Activated CD4-positive, alpha-beta T cell treated with anti-CD3 and anti-CD28 coated beads for 36 hours (primary cell): ENCODE results near the gene RFPL2. TPM values are rescaled to one million over a fixed set of nuclear protein-coding genes. Genes with fewer than 3 reads are reported as not detected.

Source experiments
- ATAC-seq: fragments of 200-7000 bp; cut with Tn5 transposase; one replicate; pipeline ENCODE4 v1.10.0; 2021; ENCODE audit warnings: mild to moderate bottlenecking, moderate library complexity
- CTCF ChIA-PET: fragments of 350-600 bp; sonication (Branson Sonifier 250); formaldehyde crosslinking; loops from one replicate; lab custom pipeline; 2021; ENCODE audit warnings: antibody characterized with exemption; lab: Charles Lee
- POLR2A ChIA-PET: fragments of 350-600 bp; sonication (Branson Sonifier 250); formaldehyde crosslinking; loops from one replicate; lab custom pipeline; 2021; ENCODE audit warnings: antibody characterized with exemption, inconsistent platforms; lab: Charles Lee
- DNase-seq: peaks from one replicate; pipeline ENCODE4 v3.0.0-alpha.2; 2020
- H3K27ac Mint-ChIP-seq: one replicate; pipeline ENCODE4 v1.8.0; 2021; ENCODE audit warnings: mixed read lengths
- H3K27me3 Mint-ChIP-seq: one replicate; pipeline ENCODE4 v1.8.0; 2021; ENCODE audit warnings: mixed read lengths
- H3K36me3 Mint-ChIP-seq: one replicate; pipeline ENCODE4 v1.8.0; 2021; ENCODE audit warnings: low read depth, mixed read lengths
- H3K4me1 Mint-ChIP-seq: one replicate; pipeline ENCODE4 v1.8.0; 2021; ENCODE audit warnings: mixed read lengths
- H3K4me3 Mint-ChIP-seq: one replicate; pipeline ENCODE4 v1.8.0; 2021; ENCODE audit warnings: mild to moderate bottlenecking, moderate library complexity, mixed read lengths
- H3K9me3 Mint-ChIP-seq: one replicate; pipeline ENCODE4 v1.8.0; 2021; ENCODE audit warnings: low read depth, mixed read lengths
- intact Hi-C, 2 experiments: fragments of 100-400 bp; cut with DNase I in 1 of 2; cut with micrococcal nuclease in 1 of 2; formaldehyde crosslinking; loops; one replicate each; pipeline versions ENCODE4 v1.14.2 to v1.15.1; 2022 to 2024; cut with DNase I, micrococcal nuclease
- total RNA-seq, 2 experiments: library from RNA; stranded (reverse); gene quantifications; one replicate each; pipeline ENCODE4 v1.2.3, GENCODE V29; 2021

Gene RFPL2
- total RNA-seq, 2 experiments from 2014 or later = not detected

DNA sequence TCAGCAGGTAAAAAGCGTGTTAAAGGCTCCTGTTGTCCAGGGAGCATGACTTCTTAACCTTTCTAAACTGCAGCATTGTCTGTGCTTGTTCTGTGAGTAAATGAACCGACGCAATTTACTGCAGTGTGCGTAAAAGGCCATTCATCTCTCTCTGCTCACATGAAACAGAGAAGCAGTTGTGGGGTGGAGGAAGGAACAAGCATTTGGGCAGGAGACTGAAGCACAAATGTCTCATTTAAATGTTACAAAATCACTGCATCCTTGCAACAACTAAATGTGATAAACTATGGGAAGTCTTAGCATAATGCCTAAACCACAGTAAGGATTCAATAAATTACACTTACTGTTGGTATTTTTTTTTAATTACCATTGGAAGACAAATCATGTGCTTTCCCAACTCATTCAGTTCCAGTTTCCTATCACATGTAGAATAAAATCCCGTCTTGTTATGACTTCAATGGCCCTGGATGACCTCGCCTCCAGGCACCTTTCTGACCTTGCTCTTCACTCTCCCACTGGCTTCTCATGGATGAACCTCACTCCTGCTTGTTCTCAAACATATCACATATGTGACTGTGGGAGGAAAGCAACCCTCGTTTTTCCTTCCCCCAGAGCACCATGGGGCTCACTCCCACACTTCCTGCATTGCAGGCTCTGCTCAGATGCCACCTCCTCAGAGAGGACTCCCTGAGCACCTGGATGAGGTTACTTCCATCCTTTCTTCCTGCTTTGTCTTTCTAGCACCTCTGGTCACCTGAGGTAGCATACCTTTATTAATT is 21.6 kb upstream of the RFPL2 start:
- DNase-seq (no peak), ATAC-seq (no peak)
- POLR2A ChIA-PET = no interaction called here
- Mint-ChIP-seq H3K27me3 (peaks cover 9% of the 10 kb centered on the region), H3K27ac (no peak overlapping the region), H3K9me3 (no peaks in the 10 kb centered on the region), H3K4me1 (no peaks in the 10 kb centered on the region), H3K4me3 (no peak overlapping the region), H3K36me3 (no peaks in the 10 kb centered on the region)
- intact Hi-C loops = no loop called here
- CTCF ChIA-PET = interaction anchor here (1.0 kb wide), 1 partner anchor 8 kb away, joined by 3 read pairs; no protein-coding TSS in a partner anchor

DNA sequence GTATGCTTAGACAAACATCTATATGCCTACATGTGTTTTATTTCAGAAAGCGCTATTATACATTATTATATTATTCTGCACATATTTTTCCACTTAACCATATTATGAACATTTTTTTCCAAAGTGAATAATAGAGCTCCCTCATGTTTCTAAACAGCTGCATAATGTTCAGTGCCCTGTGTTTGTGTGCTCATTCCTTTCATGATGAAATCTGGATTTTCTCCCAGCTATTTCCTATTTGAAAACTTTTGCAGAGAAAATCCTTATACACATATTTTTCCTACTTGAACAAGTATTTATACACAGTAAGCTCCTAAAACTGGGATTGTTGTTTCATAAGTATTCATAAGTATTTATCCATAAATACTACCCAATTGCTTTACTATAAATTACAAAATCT is 18.1 kb upstream of the RFPL2 start:
- ChIA-PET CTCF (no interaction called here), POLR2A (no interaction called here)
- Mint-ChIP-seq H3K36me3 (no peaks in the 10 kb centered on the region), H3K4me1 (no peaks in the 10 kb centered on the region), H3K4me3 (no peak overlapping the region), H3K27ac (no peak overlapping the region), H3K9me3 (no peaks in the 10 kb centered on the region), H3K27me3 (peaks cover 6% of the 10 kb centered on the region)
- DNase-seq (no peak), ATAC-seq (no peak)
- intact Hi-C loops = no loop called here

DNA sequence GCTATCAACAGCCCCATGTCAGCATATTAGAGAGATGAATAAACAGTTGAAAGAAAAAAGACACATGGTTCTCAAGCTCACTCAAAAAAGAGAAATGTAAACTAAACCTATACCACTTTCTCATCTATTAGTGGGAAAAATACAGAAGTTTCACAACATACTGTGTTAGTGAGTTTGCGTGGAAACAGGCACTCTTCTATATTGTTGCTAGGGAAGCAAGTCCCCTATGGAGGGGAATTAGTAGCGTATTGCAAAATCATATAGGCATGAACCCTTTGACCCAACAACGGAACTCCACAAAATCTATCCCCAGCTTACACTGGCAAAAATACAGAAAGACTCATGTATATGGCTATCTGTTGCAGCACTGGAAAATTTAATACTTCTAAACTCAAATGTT is 14.2 kb upstream of the RFPL2 start:
- H3K27me3 Mint-ChIP-seq = peaks cover 6% of the 10 kb centered on the region
- H3K4me3 Mint-ChIP-seq = no peak overlapping the region
- no peaks in the 10 kb centered on the region for H3K9me3 Mint-ChIP-seq
- no peak overlapping the region for H3K27ac Mint-ChIP-seq
- intact Hi-C loops = no loop called here
- H3K36me3 Mint-ChIP-seq = no peaks in the 10 kb centered on the region
- ATAC-seq (no peak), DNase-seq (no peak)
- ChIA-PET POLR2A (no interaction called here), CTCF (interaction anchor here (0.6 to 1.4 kb wide), 3 partner anchors 8 to 47 kb away, joined by 3 read pairs; no protein-coding TSS in a partner anchor)
- no peaks in the 10 kb centered on the region for H3K4me1 Mint-ChIP-seq

DNA sequence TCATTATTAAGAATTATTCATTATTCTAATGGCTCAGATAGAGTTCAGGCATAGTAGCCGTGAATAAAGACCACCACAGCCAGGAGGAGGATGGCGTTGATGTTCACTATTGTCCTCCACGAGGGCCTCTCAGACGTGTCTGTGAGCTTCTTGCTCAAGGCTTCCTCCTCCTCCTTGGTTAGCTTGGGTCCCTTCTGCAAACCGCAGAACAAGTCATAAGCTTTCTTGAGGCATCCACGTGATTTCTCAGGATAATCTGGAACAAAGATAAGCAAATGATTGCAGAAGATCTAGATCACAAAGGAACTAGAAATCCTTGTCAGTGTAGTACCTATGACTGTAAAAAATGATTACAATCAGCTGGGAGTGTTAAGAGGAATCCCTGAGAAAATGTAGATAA is 13.6 kb upstream of the RFPL2 start:
- peaks cover 6% of the 10 kb centered on the region for H3K27me3 Mint-ChIP-seq
- no peaks in the 10 kb centered on the region for H3K9me3 Mint-ChIP-seq
- ATAC-seq (no peak), DNase-seq (no peak)
- H3K27ac Mint-ChIP-seq = no peak overlapping the region
- ChIA-PET POLR2A (no interaction called here), CTCF (interaction anchor here (0.6 to 1.4 kb wide), 2 partner anchors 9 to 16 kb away, joined by 3 read pairs; no protein-coding TSS in a partner anchor)
- no peaks in the 10 kb centered on the region for H3K36me3 Mint-ChIP-seq
- no peaks in the 10 kb centered on the region for H3K4me1 Mint-ChIP-seq
- no peak overlapping the region for H3K4me3 Mint-ChIP-seq
- intact Hi-C loops = no loop called here

DNA sequence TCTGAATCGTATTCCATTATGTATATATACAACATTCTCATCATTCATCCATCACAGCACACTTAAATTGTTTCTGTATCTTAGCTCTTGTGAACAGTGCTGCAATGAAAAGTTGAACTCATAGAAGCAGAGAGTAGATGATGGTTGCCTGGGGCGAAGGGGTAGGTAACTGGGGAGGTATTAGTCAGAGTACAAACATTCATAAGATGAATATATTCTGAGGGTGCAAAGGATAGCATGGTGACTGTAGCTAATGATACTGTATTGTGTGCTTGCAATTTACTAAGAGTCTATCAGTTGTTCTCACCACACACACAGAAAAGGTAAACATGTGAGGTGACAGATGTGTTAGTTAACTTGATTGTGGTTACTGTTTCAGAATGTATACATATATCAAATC is 12.6 kb upstream of the RFPL2 start:
- H3K27me3 Mint-ChIP-seq = peaks cover 6% of the 10 kb centered on the region
- H3K4me1 Mint-ChIP-seq = no peaks in the 10 kb centered on the region
- no peaks in the 10 kb centered on the region for H3K9me3 Mint-ChIP-seq
- ChIA-PET CTCF (no interaction called here), POLR2A (no interaction called here)
- DNase-seq (no peak), ATAC-seq (no peak)
- intact Hi-C loops = no loop called here
- no peaks in the 10 kb centered on the region for H3K36me3 Mint-ChIP-seq
- no peak overlapping the region for H3K4me3 Mint-ChIP-seq
- H3K27ac Mint-ChIP-seq = no peak overlapping the region

DNA sequence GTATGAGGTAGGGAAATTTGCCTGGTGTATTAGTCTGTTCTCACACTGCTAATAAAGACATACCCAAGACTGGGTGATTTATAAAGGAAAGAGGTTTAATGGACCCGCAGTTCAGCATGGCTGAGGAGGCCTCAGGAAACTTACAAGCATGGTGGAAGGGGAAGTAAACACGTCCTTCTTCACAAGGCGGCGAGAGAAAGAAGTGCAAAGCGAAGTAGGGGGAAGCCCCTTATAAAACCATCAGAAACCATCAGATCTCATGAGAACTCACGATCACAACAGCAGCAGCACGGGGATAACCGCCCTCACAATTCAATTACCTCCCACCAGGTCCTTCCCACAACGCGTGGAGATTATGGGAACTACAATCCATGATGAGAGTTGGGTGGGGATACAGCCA is 12.0 kb upstream of the RFPL2 start:
- ChIA-PET CTCF (no interaction called here), POLR2A (no interaction called here)
- ATAC-seq (no peak), DNase-seq (no peak)
- H3K9me3 Mint-ChIP-seq = no peaks in the 10 kb centered on the region
- no peak overlapping the region for H3K4me3 Mint-ChIP-seq
- H3K27ac Mint-ChIP-seq = no peak overlapping the region
- H3K36me3 Mint-ChIP-seq = no peaks in the 10 kb centered on the region
- H3K4me1 Mint-ChIP-seq = no peaks in the 10 kb centered on the region
- intact Hi-C loops = no loop called here
- peaks cover 6% of the 10 kb centered on the region for H3K27me3 Mint-ChIP-seq

DNA sequence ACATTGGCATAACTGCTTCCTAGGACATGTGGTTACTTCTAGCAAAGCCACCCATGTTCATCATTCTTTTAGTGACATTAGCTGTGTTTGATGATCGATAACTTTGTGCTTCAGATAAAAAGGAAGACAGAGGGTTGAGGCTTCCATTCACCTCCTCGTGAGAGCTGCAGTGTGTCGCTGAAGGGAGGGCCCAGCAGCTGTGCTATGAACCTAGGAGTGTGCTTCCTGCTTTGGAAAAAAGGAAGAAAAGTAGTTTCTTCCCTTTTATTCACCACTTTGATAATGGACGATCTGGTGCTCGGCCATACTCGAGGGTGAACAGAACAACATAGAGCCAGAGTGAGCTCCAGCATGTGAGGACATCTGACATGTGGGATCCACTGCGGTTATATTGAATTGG is 6.1 kb upstream of the RFPL2 start:
- Mint-ChIP-seq H3K9me3 (no peaks in the 10 kb centered on the region), H3K27me3 (no peaks in the 10 kb centered on the region), H3K4me1 (no peaks in the 10 kb centered on the region), H3K4me3 (no peak overlapping the region), H3K36me3 (no peaks in the 10 kb centered on the region), H3K27ac (no peak overlapping the region)
- DNase-seq = no peak
- ChIA-PET CTCF (no interaction called here), POLR2A (no interaction called here)
- ATAC-seq = no peak
- intact Hi-C loops = no loop called here

DNA sequence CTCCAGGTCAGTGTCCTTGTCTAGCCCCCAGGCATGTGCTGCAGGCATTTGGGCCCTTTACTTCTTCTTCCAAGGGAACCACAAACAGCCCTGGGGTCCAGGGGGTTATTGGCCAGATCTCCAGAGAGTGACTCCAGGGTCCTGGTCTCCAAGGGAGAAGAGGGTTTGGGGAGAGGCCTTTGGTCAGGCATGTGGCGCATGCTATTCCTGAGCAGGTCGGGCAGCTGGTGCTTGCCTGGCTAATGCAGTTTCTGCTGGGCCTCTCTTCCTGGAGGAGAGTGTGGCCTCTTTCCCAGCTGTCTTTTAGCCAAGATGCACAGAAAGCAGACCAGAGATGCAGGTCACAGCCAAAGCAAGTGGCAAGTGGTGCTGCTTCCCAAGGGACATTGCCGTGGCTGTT is 3.8 kb upstream of the RFPL2 start:
- CTCF ChIA-PET = no interaction called here
- Mint-ChIP-seq H3K9me3 (no peaks in the 10 kb centered on the region), H3K4me1 (no peaks in the 10 kb centered on the region), H3K36me3 (no peaks in the 10 kb centered on the region), H3K4me3 (no peak overlapping the region), H3K27ac (no peak overlapping the region), H3K27me3 (peaks cover 12% of the 10 kb centered on the region)
- intact Hi-C loops = loop anchor here in 1 of 2 experiments (10.0 kb wide), 2 partner anchors 104 to 544 kb away; partner anchors contain the start of gene PISD
- ATAC-seq (no peak), DNase-seq (no peak)
- POLR2A ChIA-PET = no interaction called here

DNA sequence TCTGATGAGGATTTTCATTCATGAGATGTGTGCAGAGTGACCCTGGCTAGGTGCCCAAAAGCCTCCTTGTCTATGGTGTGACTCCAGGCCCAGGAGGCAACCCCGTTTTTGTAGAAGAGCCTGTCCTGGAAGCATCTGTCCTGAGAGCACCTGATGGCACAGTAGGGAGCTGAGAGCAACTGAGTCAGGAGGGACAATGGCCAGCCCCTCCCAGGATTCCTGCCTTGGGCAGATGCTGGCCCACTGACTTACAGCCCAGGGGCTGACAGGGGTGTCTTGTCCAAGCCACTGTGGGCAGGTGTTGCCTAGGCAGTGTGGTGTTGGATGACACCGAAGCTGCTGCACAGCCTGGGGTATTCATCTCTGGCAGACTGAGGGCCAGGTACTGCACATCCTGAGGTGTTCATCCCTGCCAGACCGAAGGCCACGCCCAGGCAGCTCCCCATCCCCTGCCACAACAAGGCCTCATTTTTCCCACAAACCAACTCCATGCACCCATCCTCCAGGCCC is 3.2 kb upstream of the RFPL2 start:
- H3K9me3 Mint-ChIP-seq = no peaks in the 10 kb centered on the region
- H3K4me1 Mint-ChIP-seq = peaks cover 4% of the 10 kb centered on the region
- H3K27ac Mint-ChIP-seq = no peak overlapping the region
- ChIA-PET POLR2A (no interaction called here), CTCF (no interaction called here)
- no peak overlapping the region for H3K4me3 Mint-ChIP-seq
- H3K36me3 Mint-ChIP-seq = no peaks in the 10 kb centered on the region
- ATAC-seq (no peak), DNase-seq (no peak)
- intact Hi-C loops = loop anchor here in 1 of 2 experiments (1.0 to 10.0 kb wide), 4 partner anchors 103 to 543 kb away; partner anchors contain the start of gene PISD
- peaks cover 17% of the 10 kb centered on the region for H3K27me3 Mint-ChIP-seq

DNA sequence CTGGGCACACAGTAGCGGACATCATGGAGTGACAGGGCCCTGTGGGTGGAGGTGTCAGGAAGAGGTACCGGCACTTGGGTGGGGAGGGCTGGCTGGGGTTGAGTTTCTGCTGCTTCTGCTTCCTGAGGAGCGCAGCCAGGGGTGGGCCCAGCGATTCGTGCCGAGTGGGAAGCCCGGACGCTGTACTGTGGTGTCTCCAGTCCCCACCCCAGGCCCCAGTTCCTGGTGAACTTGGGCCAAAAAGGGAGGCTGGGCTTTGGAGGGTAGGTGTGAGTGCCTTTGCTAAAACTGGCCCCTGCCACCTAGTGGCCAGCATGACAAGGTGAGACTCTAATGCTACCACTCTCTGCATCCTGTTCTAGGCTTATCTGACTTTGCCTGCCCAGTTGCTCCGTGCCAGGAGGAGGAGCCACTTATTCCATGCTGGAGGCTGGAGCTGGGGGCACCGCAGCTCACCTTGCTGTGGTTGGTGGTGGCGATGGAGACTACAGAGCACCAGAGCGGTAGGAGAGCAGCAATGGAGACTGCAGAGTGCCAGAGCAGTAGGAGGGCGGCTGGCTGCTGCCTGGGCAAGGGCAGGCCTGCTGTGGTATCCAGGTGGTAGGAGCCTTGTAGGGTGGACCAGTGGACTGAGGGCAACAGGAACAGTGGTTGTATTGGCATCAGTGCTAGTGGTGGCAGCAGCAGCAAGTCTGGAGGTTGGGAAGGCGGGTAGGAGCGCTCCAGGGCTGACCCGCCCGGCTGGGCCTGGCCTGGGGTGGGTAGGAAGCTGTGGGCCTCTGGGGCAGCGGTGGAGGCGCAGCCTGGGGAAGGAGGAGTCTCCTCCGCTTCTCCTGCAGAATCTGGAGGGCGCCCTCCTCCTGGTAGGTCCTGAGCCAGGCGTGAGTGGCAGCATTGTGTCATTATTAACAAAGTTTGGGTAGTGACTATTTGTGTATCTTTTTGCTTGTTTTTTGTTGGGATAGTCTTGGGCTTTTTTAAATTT is 2.2 kb upstream of the RFPL2 start:
- ATAC-seq (peak; percentile 46), DNase-seq (peak; percentile 56)
- H3K27ac Mint-ChIP-seq = no peak overlapping the region
- H3K4me3 Mint-ChIP-seq = no peak overlapping the region
- intact Hi-C loops = loop anchor here in 1 of 2 experiments (1.0 to 10.0 kb wide), 4 partner anchors 102 to 542 kb away; partner anchors contain the start of gene PISD
- H3K27me3 Mint-ChIP-seq = peaks cover 18% of the 10 kb centered on the region
- peaks cover 12% of the 10 kb centered on the region for H3K4me1 Mint-ChIP-seq
- H3K36me3 Mint-ChIP-seq = no peaks in the 10 kb centered on the region
- no peaks in the 10 kb centered on the region for H3K9me3 Mint-ChIP-seq
- CTCF ChIA-PET = no interaction called here
- POLR2A ChIA-PET = no interaction called here

DNA sequence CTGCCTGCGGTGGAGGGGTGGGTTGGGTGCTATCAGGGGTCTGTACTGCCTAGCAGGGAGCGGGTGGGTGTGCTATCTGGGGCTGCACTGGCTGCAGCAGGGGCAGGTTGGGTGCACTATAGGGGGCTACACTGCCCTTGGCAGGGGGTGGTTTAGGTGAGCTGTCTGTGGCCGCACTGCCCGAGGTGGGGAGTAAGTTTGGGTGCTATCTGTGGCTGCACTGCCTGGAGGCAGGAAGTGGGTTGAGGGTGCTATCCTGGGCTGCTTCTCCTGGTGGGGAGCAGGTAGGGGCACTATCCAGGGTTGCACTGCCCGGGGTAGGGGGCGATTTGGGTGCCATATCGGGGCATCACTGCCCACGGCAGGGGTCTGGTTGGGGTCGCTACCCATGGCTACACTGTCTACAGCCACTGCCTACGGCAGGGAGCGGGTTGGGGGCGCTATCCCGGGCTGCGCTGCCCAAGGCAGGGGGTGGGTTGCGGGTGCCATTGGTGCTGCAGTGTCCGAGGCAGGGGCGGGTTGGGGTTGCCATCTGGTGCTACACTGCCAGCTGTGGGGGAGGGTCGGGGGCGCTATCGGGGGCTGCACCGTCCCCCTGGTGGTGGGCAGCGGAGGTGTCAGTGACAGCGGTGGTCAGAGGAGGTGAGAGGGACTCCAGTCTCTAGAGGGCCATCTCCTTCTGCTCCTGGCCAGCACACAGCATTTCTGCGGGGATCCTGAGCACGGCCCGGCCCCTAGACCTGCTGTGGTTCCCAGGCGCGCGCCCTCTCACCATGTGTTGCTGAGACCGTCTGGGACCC is 1.3 kb upstream of the RFPL2 start:
- no peaks in the 10 kb centered on the region for H3K9me3 Mint-ChIP-seq
- CTCF ChIA-PET = no interaction called here
- no peaks in the 10 kb centered on the region for H3K36me3 Mint-ChIP-seq
- no peak for ATAC-seq
- peaks cover 15% of the 10 kb centered on the region for H3K4me1 Mint-ChIP-seq
- intact Hi-C loops = loop anchor here in 1 of 2 experiments (2.0 to 10.0 kb wide), 4 partner anchors 63 to 541 kb away; partner anchors contain the start of gene PISD
- POLR2A ChIA-PET = no interaction called here
- no peak overlapping the region for H3K4me3 Mint-ChIP-seq
- H3K27ac Mint-ChIP-seq = no peak overlapping the region
- no peak for DNase-seq
- peaks cover 18% of the 10 kb centered on the region for H3K27me3 Mint-ChIP-seq
